HAP-1 (cell line): Measurements from ENCODE around the gene ZAR1L.

ENCODE experiments used
- DNase-seq, 2 experiments: peaks; one replicate each; pipeline ENCODE4 v3.0.0-alpha.2; 2016 to 2020; ENCODE audit warnings: low spot score in 2 of 2
- H3K27me3 ChIP-seq: fragments of 250-450 bp; sonication (Bioruptor Pico); 2 replicates; pipeline ENCODE4 v1.5.1; 2020; ENCODE audit warnings: low read depth, mild to moderate bottlenecking, moderate library complexity
- H3K36me3 ChIP-seq: fragments of 250-450 bp; sonication (Bioruptor Pico); replicated peaks from 2 replicates; pipeline ENCODE4 v1.5.1; 2020; ENCODE audit warnings: mild to moderate bottlenecking
- H3K4me1 ChIP-seq: fragments of 250-450 bp; sonication (Bioruptor Pico); 2 replicates; pipeline ENCODE4 v1.5.1; 2020; ENCODE audit warnings: mild to moderate bottlenecking
- H3K4me3 ChIP-seq: fragments of 250-450 bp; sonication (Bioruptor Pico); 2 replicates; pipeline ENCODE4 v1.5.1; 2020; ENCODE audit warnings: mild to moderate bottlenecking, moderate library complexity
- H3K9me3 ChIP-seq: fragments of 250-450 bp; sonication (Bioruptor Pico); 2 replicates; pipeline ENCODE4 v1.5.1; 2020; ENCODE audit warnings: mild to moderate bottlenecking, moderate library complexity
- in situ Hi-C: fragments of 300-500 bp; cut with MboI; formaldehyde crosslinking; loops from 3 replicates; pipeline ENCODE4 v1.14.3; 2020; ENCODE audit warnings: low sequenced_read_pairs, inconsistent platforms, mixed read lengths

Gene ZAR1L

DNA sequence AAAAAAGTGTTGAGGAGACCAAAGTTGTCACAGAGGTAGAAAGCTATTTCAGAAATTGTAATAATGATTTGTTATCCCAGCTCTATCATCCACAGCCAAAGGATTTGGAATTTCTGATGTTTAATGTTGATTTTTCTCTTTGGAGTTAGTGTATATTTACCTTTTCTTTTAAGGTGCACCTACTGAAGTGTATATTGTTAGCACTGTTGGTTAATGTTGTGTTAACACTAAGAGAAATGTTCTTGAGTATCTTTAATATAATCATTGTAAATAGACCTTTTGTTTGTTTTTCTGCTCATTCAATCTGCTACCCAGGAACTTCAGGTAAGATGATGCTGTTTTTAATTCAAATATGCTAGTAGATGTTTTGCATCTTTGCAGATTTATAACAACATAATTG, 57.5 kb downstream of the ZAR1L start:
- no peaks in the 10 kb centered on the region for H3K36me3 ChIP-seq
- no peaks in the 10 kb centered on the region for H3K9me3 ChIP-seq
- H3K27me3 ChIP-seq: no peaks in the 10 kb centered on the region
- in situ Hi-C loops: no loop called here
- no peak for DNase-seq
- H3K4me1 ChIP-seq: no peaks in the 10 kb centered on the region
- no peak overlapping the region for H3K4me3 ChIP-seq

DNA sequence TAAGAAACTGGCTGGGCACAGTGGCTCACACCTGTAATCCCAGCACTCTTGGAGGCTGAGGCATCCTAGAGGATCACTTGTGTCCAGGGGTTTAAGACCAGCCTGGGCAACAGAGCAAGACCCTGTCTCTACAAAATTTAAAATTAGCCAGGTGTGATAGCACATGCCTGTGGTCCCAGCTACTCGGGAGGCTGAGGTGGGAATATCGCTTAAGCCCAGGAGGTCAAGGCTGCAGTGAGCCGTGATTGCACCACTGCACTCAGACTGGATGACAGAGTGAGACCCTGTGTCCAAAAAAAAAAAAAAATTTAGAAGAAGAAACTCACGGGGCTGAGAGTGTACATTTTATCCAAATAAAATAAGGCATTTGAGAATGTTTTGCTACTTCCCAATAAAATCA, 58.9 kb downstream of the ZAR1L start:
- in situ Hi-C loops: no loop called here
- Histone ChIP-seq H3K27me3 (no peaks in the 10 kb centered on the region), H3K4me1 (no peaks in the 10 kb centered on the region), H3K4me3 (no peak overlapping the region), H3K36me3 (no peaks in the 10 kb centered on the region), H3K9me3 (no peaks in the 10 kb centered on the region)
- no peak for DNase-seq

DNA sequence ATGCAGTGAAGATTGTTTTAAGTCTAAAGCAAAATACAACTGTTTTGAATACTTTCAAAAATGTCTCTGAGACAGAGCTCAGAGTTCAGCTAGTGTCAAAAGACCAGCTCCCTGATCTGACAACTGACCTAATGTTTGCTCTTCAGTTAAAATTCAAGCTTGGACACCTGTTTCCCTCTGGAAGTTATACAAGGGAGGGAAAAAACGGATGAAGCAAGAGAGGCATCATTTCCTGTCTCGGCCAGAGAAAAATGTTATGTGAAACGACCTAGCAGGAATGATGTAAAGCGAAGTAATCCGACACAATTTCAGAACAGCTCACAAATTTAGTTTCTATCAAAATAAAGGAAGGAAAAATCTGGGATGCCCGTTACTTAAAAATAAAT, 59.4 kb downstream of the ZAR1L start:
- no peaks in the 10 kb centered on the region for H3K4me1 ChIP-seq
- no peaks in the 10 kb centered on the region for H3K36me3 ChIP-seq
- DNase-seq: no peak

DNA sequence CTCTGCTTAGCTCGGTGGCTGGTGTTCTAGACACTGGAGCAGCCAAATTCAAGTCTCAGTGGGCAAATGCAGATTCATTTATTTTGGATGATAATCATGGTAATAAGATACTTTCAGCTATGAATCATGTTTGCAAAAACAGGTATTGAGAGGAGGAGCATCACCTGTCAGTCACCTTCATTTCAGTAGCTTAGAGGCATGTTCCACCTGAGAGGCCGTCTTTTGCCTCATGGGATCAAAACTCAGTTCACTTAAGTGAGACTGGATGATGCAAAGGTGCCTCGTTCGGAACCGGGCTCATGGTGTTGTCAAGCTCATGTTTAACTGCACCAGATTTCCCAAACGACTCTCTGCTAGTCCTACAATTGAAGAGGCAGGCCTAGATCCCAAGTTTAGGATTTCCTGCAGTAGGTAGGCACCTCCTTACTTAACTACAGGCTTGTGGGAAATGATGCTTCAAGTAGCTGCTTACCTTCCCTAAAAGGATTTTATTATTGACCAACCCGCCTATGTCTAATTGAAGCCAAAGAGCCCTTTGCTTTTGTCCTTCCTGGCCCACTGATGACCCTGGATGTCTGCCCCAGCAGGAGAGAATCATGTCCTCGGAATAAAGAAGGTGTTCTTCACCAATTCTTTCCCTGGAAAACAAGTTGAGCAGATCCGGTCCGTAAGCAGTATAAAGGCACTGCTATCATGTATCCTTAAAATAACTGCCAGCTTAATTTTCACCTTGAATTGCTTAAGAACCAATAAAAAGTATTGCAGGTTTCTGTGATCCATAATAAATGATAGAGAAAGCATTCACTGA, 60.0 kb downstream of the ZAR1L start:
- no peaks in the 10 kb centered on the region for H3K27me3 ChIP-seq
- no peaks in the 10 kb centered on the region for H3K9me3 ChIP-seq
- H3K36me3 ChIP-seq: no peaks in the 10 kb centered on the region
- H3K4me3 ChIP-seq: no peak overlapping the region
- H3K4me1 ChIP-seq: no peaks in the 10 kb centered on the region
- DNase-seq: no peak
- in situ Hi-C loops: no loop called here

More for the DNA sequence above, 59.4 kb downstream of the ZAR1L start:
- no peaks in the 10 kb centered on the region for H3K27me3 ChIP-seq
- H3K4me3 ChIP-seq: no peak overlapping the region
- no peaks in the 10 kb centered on the region for H3K9me3 ChIP-seq
- in situ Hi-C loops: no loop called here

DNA sequence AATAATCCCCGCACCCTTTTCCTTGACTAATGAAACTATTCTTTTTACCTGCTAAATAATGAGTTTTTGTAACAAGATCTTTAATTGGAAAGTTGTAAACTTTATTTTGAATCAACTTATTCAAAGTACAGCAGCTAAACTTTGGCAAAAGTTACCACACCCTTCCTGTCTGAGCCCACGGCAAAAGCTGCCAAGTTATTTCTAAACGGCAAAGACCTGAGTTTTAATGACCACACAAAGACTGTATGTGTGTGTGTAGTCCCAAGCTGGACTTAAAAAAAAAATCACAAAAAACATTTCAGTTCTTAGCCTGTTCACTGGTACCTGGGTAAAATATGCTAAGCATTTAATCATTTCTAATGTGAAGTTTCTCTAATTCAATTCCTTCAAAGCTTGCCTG, 60.7 kb downstream of the ZAR1L start:
- Histone ChIP-seq H3K27me3 (no peaks in the 10 kb centered on the region), H3K4me3 (no peak overlapping the region), H3K9me3 (no peaks in the 10 kb centered on the region), H3K36me3 (no peaks in the 10 kb centered on the region), H3K4me1 (no peaks in the 10 kb centered on the region)
- DNase-seq: no peak
- in situ Hi-C loops: no loop called here

DNA sequence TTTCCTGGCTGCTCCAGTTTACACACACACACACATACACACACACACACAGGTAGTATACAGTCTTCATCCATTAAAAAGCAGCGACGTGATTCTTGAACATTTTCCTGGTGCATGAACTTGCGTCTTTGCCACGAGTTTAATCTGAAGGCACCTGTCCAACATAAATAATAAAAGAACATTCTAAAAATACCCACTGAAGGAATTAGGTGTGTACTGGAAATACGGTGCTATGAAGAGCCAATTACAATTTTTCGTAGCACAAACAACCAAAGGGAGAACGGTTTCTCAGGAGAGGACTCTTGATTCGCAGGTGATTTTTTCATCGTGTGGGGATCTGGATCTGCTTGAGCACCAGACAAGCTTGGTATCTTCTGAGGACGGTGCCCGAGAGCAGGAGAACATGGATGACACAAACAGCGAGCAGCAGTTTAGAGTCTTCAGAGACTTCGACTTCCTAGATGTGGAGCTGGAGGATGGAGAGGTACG, 61.2 kb downstream of the ZAR1L start:
- Histone ChIP-seq H3K36me3 (no peaks in the 10 kb centered on the region), H3K4me1 (no peaks in the 10 kb centered on the region), H3K9me3 (no peaks in the 10 kb centered on the region), H3K27me3 (no peaks in the 10 kb centered on the region), H3K4me3 (no peak overlapping the region)
- DNase-seq: no peak
- in situ Hi-C loops: no loop called here
